ENCODE results near the gene AHNAK. TPM values are rescaled to one million over a fixed set of nuclear protein-coding genes. Genes with fewer than 3 reads are reported as not detected.

Gene AHNAK
- total and polyA plus RNA-seq, 2 of the 8 experiments (the other 6 are each of a cell fraction or from before 2014, with no cell fraction given) = 2.0 to 5.8 TPM

DNA sequence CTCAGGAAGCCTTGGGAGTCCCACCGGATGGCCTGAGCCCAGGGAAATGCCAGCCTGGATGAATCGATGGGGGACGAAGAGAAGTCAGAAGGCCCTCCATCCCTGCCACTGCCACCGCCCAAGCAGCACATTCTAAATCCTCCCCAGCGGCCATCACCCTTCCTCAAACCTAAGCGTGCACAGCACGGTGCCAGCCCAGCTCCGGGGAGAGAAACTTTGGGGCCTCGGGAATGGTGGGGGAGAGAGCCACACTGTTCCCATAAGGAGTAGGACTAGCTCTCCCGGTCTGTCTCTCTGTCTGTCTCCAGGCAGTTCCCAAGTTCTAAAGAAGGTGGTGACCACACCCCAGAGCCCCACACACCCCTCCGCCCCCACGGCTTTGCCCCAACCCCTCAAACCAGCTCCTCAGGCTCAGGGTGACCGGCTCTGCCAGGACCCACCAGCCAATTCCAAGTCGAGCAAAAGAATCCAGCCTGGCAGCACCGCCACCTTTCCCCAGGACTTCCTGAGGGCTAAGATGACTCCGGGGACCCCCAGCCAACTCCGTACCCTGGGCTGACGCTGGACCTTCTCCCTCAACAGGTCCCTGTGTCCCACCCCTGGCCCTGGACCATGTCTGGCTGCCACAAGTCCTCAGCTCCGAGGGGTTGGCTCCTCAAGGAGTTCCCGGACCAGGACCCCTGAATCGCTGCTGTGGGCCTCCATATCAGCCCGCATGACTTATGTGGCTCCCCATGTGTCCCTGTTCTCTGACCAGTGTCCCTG is 2.7 kb downstream of the AHNAK start:
- H3K4me3 ChIP-seq (ENCODE audit: extremely low read depth in 1 of 4, insufficient read depth in 2 of 4, low read depth in 3 of 4, low read length in 4 of 4) = peak overlapping the region in 3 of 4 experiments; percentile 5 to 73 (median 65); a peak in 3 of 8 replicates
- POLR2A ChIA-PET (ENCODE audit: partially characterized antibody) = interaction anchor here (0.9 to 7.5 kb wide), 11 partner anchors 9 to 140 kb away, joined by 3 to 59 read pairs (median 5); partner anchors contain the start of genes C11orf98, CSKMT, EEF1G and TUT1

More for the DNA sequence above, 2.7 kb downstream of the AHNAK start:
- Histone ChIP-seq H2BK12ac (ENCODE audit: low read depth, low read length) (peak overlapping the region; percentile 94; the same call in 1 of the 2 replicates), H3K79me1 (ENCODE audit: low read depth, low read length) (no peaks in the 10 kb centered on the region), H3K27ac (ENCODE audit: low read depth, low read length) (no peak overlapping the region), H3K79me2 (ENCODE audit: control insufficient read depth in 1 of 2, insufficient read depth in 2 of 2, low read length in 2 of 2) (no peaks in the 10 kb centered on the region; a peak in 1 of 4 replicates), H2BK5ac (ENCODE audit: low read depth, low read length) (no peak overlapping the region), H3K23ac (ENCODE audit: insufficient read length) (no peak overlapping the region), H4K8ac (ENCODE audit: extremely low read depth, insufficient read depth, low read length) (no peak overlapping the region; the same call in 1 of the 2 replicates), H3K4me1 (replicated peaks in 1 of 4; ENCODE audit: control insufficient read depth in 3 of 4, insufficient read depth in 4 of 4, low read length in 3 of 4) (peaks cover 5 to 38% (median 23%) of the 10 kb centered on the region in 4 experiments), H3K36me3 (ENCODE audit: control insufficient read depth in 2 of 4, insufficient read depth in 4 of 4, low read length in 3 of 4) (no peaks in the 10 kb centered on the region), H2BK15ac (ENCODE audit: low read length) (0 out of 2 replicates have a peak overlapping the region, but pooled peaks have one; percentile 92), H2AFZ (ENCODE audit: low read length) (no peak overlapping the region), H2BK20ac (ENCODE audit: low read length) (peak overlapping the region; percentile 90; the same call in 1 of the 2 replicates), H3K9ac (replicated peaks in 1 of 4; ENCODE audit: extremely low read depth in 1 of 4, low read depth in 3 of 4, low read length in 3 of 4) (no peak overlapping the region), H3K56ac (replicated peaks; ENCODE audit: insufficient read length, low read depth, low read length) (no peak overlapping the region), H3K4me2 (ENCODE audit: insufficient read depth in 1 of 2, low read depth in 2 of 2, low read length in 2 of 2) (peak overlapping the region; percentile 64 to 97; a peak in 3 of 4 replicates), H4K91ac (replicated peaks; ENCODE audit: insufficient read length, low read length) (no peak overlapping the region), H3K9me3 (ENCODE audit: insufficient read depth in 2 of 2, low read depth in 1 of 2, low read length in 1 of 2) (no peaks in the 10 kb centered on the region), H3K4ac (replicated peaks; ENCODE audit: insufficient read length, low read depth, low read length) (no peak overlapping the region), H3K27me3 (replicated peaks in 1 of 4; ENCODE audit: control insufficient read depth in 3 of 4, extremely low read depth in 1 of 4, insufficient read depth in 3 of 4, low read length in 3 of 4) (peaks cover 34 to 60% (median 56%) of the 10 kb centered on the region in 4 experiments), H3K14ac (ENCODE audit: insufficient read length) (no peak overlapping the region), H4K20me1 (replicated peaks in 1 of 2; ENCODE audit: control insufficient read depth in 1 of 2, insufficient read depth in 2 of 2, low read length in 2 of 2) (peaks cover 8 to 14% of the 10 kb centered on the region in 2 experiments), H4K5ac (ENCODE audit: insufficient read length, low read depth, low read length) (no peak overlapping the region), H2AK5ac (ENCODE audit: low read depth, low read length) (no peak overlapping the region; the same call in 1 of the 2 replicates), H3K18ac (ENCODE audit: extremely low read depth, low read length) (peak overlapping the region; percentile 1; the same call in 1 of the 2 replicates), H3K23me2 (ENCODE audit: low read depth, low read length) (peaks cover 27% of the 10 kb centered on the region), H2BK120ac (replicated peaks; ENCODE audit: low read depth, low read length) (no peak overlapping the region)
- DNase-seq (ENCODE audit: low read depth in 1 of 2, low spot score in 2 of 2) = no peak
- CTCF ChIA-PET (ENCODE audit: partially characterized antibody) = interaction anchor here (0.6 to 5.1 kb wide), 40 partner anchors 10 to 386 kb away, joined by 3 to 179 read pairs (median 6); partner anchors contain the start of genes C11orf98, CSKMT, EEF1G and LRRN4CL
- WGBS, 2 experiments (ENCODE audit: extremely low coverage in 1 of 2, insufficient coverage in 1 of 2, insufficient read length in 1 of 2, insufficient replicate concordance in 2 of 2, low coverage in 1 of 2, low lambda C conversion rate in 2 of 2, missing lambda C conversion rate in 1 of 2) = 55% methylated on average over 22 of the region's 22 CpGs; no CpG with 5 or more reads in 1 of the 2 experiments
- TF ChIP-seq POLR2AphosphoS5 (IDR thresholded peaks at IDR 0.05; ENCODE audit: low read depth, low read length) = no peak
- TF ChIP-seq CREB1 (IDR thresholded peaks at IDR 0.05) = no peak
- TF ChIP-seq SUZ12 (IDR thresholded peaks at IDR 0.05; ENCODE audit: low read length) = no peak; the same call in 1 of the 2 replicates
- FAIRE-seq = no peak
